NAMALWA (cell line): ENCODE results near the gene CASP3.
"Not testable (repeated sequence)": the region's sequence is repeated elsewhere in the genome, so short reads cannot be mapped to it uniquely, and the experiment has no call there.

Source experiments
- DNase-seq: peaks from one replicate; pipeline ENCODE4 v3.0.0-alpha.2; 2015; ENCODE audit warnings: low spot score

Gene CASP3

GRCh38 chr4:184596617-184597185 is 52.5 kb downstream of the CASP3 start:
- no peak for DNase-seq

GRCh38 chr4:184596044-184596616 is 53.1 kb downstream of the CASP3 start:
- DNase-seq, result no peak

GRCh38 chr4:184595430-184595829 is 53.8 kb downstream of the CASP3 start:
- no peak for DNase-seq

GRCh38 chr4:184593461-184593860 is 55.8 kb downstream of the CASP3 start:
- no peak for DNase-seq

GRCh38 chr4:184591747-184592270 is 57.4 kb downstream of the CASP3 start:
- DNase-seq, result not testable (repeated sequence)

GRCh38 chr4:184591070-184591677 is 58.1 kb downstream of the CASP3 start:
- no peak for DNase-seq

- no peak for DNase-seq
These were observed 59.1 kb downstream of the CASP3 start for GRCh38 chr4:184590196-184590595.

GRCh38 chr4:184588893-184589292 is 60.4 kb downstream of the CASP3 start:
- DNase-seq, result no peak

GRCh38 chr4:184587701-184588100 is 61.5 kb downstream of the CASP3 start:
- DNase-seq, result no peak

- DNase-seq, result no peak
These were observed 62.0 kb downstream of the CASP3 start for GRCh38 chr4:184587221-184587620.

GRCh38 chr4:184583738-184584502 is 65.3 kb downstream of the CASP3 start:
- DNase-seq, result peak; percentile 5
